ENCODE measurements around the gene IGF2R.

- no peak for TF ChIP-seq CTCF (IDR thresholded peaks at IDR 0.05 in 4 of 5, conservative IDR thresholded peaks at IDR 0.05 in 1 of 5)
- no peak for TF ChIP-seq POLR2A (IDR thresholded peaks at IDR 0.05)
These were observed 8.5 kb downstream of the IGF2R start for GRCh38 chr6:159977255-159977903.

All from gastrocnemius medialis (tissue), 4 donors.